SK-N-SH (cell line): Measurements from ENCODE around the gene XYLT2. TPM values are rescaled to one million over a fixed set of nuclear protein-coding genes. Genes with fewer than 3 reads are reported as not detected.

Experiments used
- CTCF ChIA-PET: fragments of 300-600, 350-600 bp; formaldehyde crosslinking; extraction: SDS; loops from one replicate; lab custom pipeline; 2021; lab: Yijun Ruan, JAX
- POLR2A ChIA-PET: fragments of 350-600 bp; sonication (Branson Sonifier 250); formaldehyde crosslinking; extraction: SDS; loops from one replicate; lab custom pipeline; 2020; ENCODE audit warnings: antibody characterized with exemption, inconsistent platforms; lab: Yijun Ruan, JAX
- DNase-seq: peaks from one replicate; pipeline ENCODE4 v3.0.0; 2012
- H2AFZ ChIP-seq: fragments of 200-600 bp; sonication (generic); 2 replicates; pipeline ENCODE4 v1.8.1; 2016; ENCODE audit warnings: antibody characterized with exemption, mild to moderate bottlenecking, low read depth
- H3F3A ChIP-seq: fragments of 200-600 bp; sonication (generic); replicated peaks from 2 replicates; pipeline ENCODE3; 2016; ENCODE audit warnings: antibody characterized with exemption, mild to moderate bottlenecking; ENCODE audit not compliant: insufficient read depth
- H3K27ac ChIP-seq, 2 experiments: fragments of 200-500 bp in 1 of 2; fragments of 200-600 bp in 1 of 2; sonication (Bioruptor generic) in 1 of 2; sonication (generic), shearing (Covaris generic) in 1 of 2; 2 replicates each; pipeline versions ENCODE4 v1.5.1 to v1.6.1; 2014 to 2016; ENCODE audit warnings: low read depth in 2 of 2, inconsistent platforms in 1 of 2, low read length in 1 of 2, mild to moderate bottlenecking in 1 of 2, mixed read lengths in 1 of 2
- H3K27me3 ChIP-seq: fragments of 200-600 bp; sonication (generic), shearing (Covaris generic); 2 replicates; pipeline ENCODE4 v1.6.1; 2016; ENCODE audit warnings: mixed run types; ENCODE audit not compliant: insufficient read depth
- H3K36me3 ChIP-seq, 2 experiments: fragments of 200-500 bp in 1 of 2; fragments of 200-600 bp in 1 of 2; sonication (Bioruptor generic) in 1 of 2; sonication (generic) in 1 of 2; replicated peaks in 1 of 2; 2 replicates each; pipeline versions ENCODE3 to v1.5.1; 2014 to 2016; ENCODE audit warnings: low read length in 1 of 2, mild to moderate bottlenecking in 1 of 2; ENCODE audit not compliant: insufficient read depth in 2 of 2, control insufficient read depth in 1 of 2
- H3K4me1 ChIP-seq, 2 experiments: fragments of 200-500 bp in 1 of 2; fragments of 200-600 bp in 1 of 2; sonication (Bioruptor generic) in 1 of 2; sonication (generic), shearing (Covaris generic) in 1 of 2; 2 replicates each; pipeline versions ENCODE4 v1.5.1 to v1.6.1; 2014 to 2016; ENCODE audit warnings: low read depth in 1 of 2, low read length in 1 of 2, mixed run types in 1 of 2; ENCODE audit not compliant: insufficient read depth in 2 of 2, control insufficient read depth in 1 of 2
- H3K4me2 ChIP-seq: fragments of 200-600 bp; sonication (generic), shearing (Covaris generic); 2 replicates; pipeline ENCODE4 v1.6.1; 2017; ENCODE audit warnings: mixed run types
- H3K4me3 ChIP-seq, 2 experiments: fragments of 200-500 bp in 1 of 2; fragments of 200-600 bp in 1 of 2; sonication (Bioruptor generic) in 1 of 2; sonication (generic), shearing (Covaris generic) in 1 of 2; 2 replicates each; pipeline versions ENCODE4 v1.5.1 to v1.8.1; 2014 to 2016; ENCODE audit warnings: low read depth in 2 of 2, inconsistent platforms in 1 of 2, low read length in 1 of 2, mild to moderate bottlenecking in 1 of 2, mixed read lengths in 1 of 2, moderate library complexity in 1 of 2
- H3K79me2 ChIP-seq: fragments of 200-600 bp; sonication (generic); 2 replicates; pipeline ENCODE4 v1.8.1; 2017; ENCODE audit warnings: mild to moderate bottlenecking; ENCODE audit not compliant: insufficient read depth
- H3K9ac ChIP-seq: fragments of 200-600 bp; sonication (generic); 2 replicates; pipeline ENCODE4 v1.6.1; 2017; ENCODE audit warnings: mixed run types
- H3K9me2 ChIP-seq: fragments of 200-600 bp; sonication (generic); 2 replicates; pipeline ENCODE4 v1.6.1; 2017; ENCODE audit warnings: mixed run types
- H3K9me3 ChIP-seq: fragments of 200-600 bp; sonication (generic); 2 replicates; pipeline ENCODE4 v1.6.1; 2017; ENCODE audit warnings: mixed run types, mild to moderate bottlenecking, moderate library complexity
- H4K20me1 ChIP-seq: fragments of 200-600 bp; sonication (generic); 2 replicates; pipeline ENCODE4 v1.6.1; 2017; ENCODE audit warnings: mild to moderate bottlenecking, mixed run types; ENCODE audit not compliant: insufficient read depth
- CHD2 ChIP-seq: fragments of 150-350 bp; IDR thresholded peaks from 2 replicates; pipeline ENCODE4 v1.6.1; 2018; ENCODE audit warnings: low read length; ENCODE audit not compliant: partially characterized antibody
- EP300 ChIP-seq, 2 experiments: IDR thresholded peaks; 2 replicates each; pipeline versions ENCODE4 v1.4.0 to v1.6.1; 2012; ENCODE audit warnings: borderline replicate concordance in 1 of 2, low read depth in 1 of 2, low read length in 1 of 2
- FOSL2 ChIP-seq: IDR thresholded peaks from 2 replicates; pipeline ENCODE4 v1.4.0; 2012; ENCODE audit warnings: low read depth, mild to moderate bottlenecking, moderate library complexity, borderline replicate concordance
- FOXJ3 ChIP-seq: sonication (generic); formaldehyde crosslinking; IDR thresholded peaks from 2 replicates; pipeline ENCODE4 v1.5.1; 2020; ENCODE audit warnings: mild to moderate bottlenecking, missing genetic modification reagents
- FOXM1 ChIP-seq: IDR thresholded peaks from 2 replicates; pipeline ENCODE4 v1.4.0; 2012; ENCODE audit warnings: low read depth, mild to moderate bottlenecking
- GATA2 ChIP-seq: sonication (generic); formaldehyde crosslinking; IDR thresholded peaks from 2 replicates; pipeline ENCODE4 v1.5.0; 2020; ENCODE audit warnings: mild to moderate bottlenecking, missing genetic modification reagents
- MAX ChIP-seq: IDR thresholded peaks from 2 replicates; pipeline ENCODE4 v1.4.0; 2012; ENCODE audit warnings: low read depth
- RAD21 ChIP-seq: IDR thresholded peaks from 2 replicates; pipeline ENCODE4 v1.6.1; 2012; ENCODE audit warnings: mild to moderate bottlenecking, low read length
- RCOR1 ChIP-seq: fragments of 150-350 bp; IDR thresholded peaks from 2 replicates; pipeline ENCODE4 v1.6.1; 2017; ENCODE audit warnings: antibody characterized with exemption, low read length
- SMC3 ChIP-seq: IDR thresholded peaks from 2 replicates; pipeline ENCODE4 v1.6.1; 2012; ENCODE audit warnings: low read depth, low read length, improper control_type of control experiment
- TAF1 ChIP-seq: IDR thresholded peaks from 2 replicates; pipeline ENCODE4 v1.6.1; 2012; ENCODE audit warnings: low read depth, mild to moderate bottlenecking, low read length, moderate library complexity, borderline replicate concordance
- USF1 ChIP-seq: IDR thresholded peaks from 2 replicates; pipeline ENCODE4 v1.4.0; 2012; ENCODE audit warnings: low read depth, borderline replicate concordance
- YY1 ChIP-seq: IDR thresholded peaks from 2 replicates; pipeline ENCODE4 v1.4.0; 2012; ENCODE audit warnings: low read depth, mild to moderate bottlenecking
- WGBS: methylation state at CpG from one replicate; pipeline ENCODE4 v1.1.6; 2017; ENCODE audit warnings: low lambda C conversion rate; 5-methylcytosine and 5-hydroxymethylcytosine counted together
- polyA plus RNA-seq, 3 experiments: library from polyadenylated mRNA; depleted of rRNA; stranded (reverse); fragments of >200 nt; gene quantifications; 2 replicates each; pipeline ENCODE4 v1.2.3, GENCODE V29; 2012

The XYLT2 gene
- polyA plus RNA-seq, 1 of the 3 experiments (the other 2 are of a cell fraction) = 28.4 TPM

GRCh38 chr17:50381920-50382319 lies 36.0 kb downstream of the XYLT2 start:
- Histone ChIP-seq H3K27ac (no peak overlapping the region), H3K27me3 (no peaks in the 10 kb centered on the region), H3K4me2 (no peak overlapping the region), H3K9me3 (no peaks in the 10 kb centered on the region), H4K20me1 (peaks cover 3% of the 10 kb centered on the region; the same call in 1 of the 2 replicates), H3K4me3 (no peak overlapping the region), H3F3A (peaks cover 39% of the 10 kb centered on the region), H2AFZ (no peak overlapping the region), H3K36me3 (peaks cover 57 to 83% of the 10 kb centered on the region in 2 experiments), H3K4me1 (no peaks in the 10 kb centered on the region), H3K9ac (no peak overlapping the region), H3K79me2 (no peaks in the 10 kb centered on the region; the same call in none of the 2 replicates), H3K9me2 (no peaks in the 10 kb centered on the region)
- WGBS = 35% methylated on average over 3 of the region's 3 CpGs
- TF ChIP-seq GATA2 (CRISPR knock-in tag) (no peak), FOSL2 (no peak), RCOR1 (no peak), EP300 (IDR thresholded peaks at IDR 0.05; ENCODE audit: borderline replicate concordance in 1 of 2, low read depth in 1 of 2, low read length in 1 of 2) (no peak), MAX (no peak), YY1 (no peak)
- CTCF ChIA-PET = interaction anchor here (0.8 to 3.0 kb wide), 9 partner anchors 10 to 107 kb away, joined by 3 to 27 read pairs (median 5); partner anchors contain the start of gene LRRC59
- POLR2A ChIA-PET = interaction anchor here (1.0 to 2.7 kb wide), 2 partner anchors 12 to 16 kb away, joined by 3 to 12 read pairs; partner anchors contain the start of gene LRRC59
- no peak for DNase-seq

- Histone ChIP-seq H2AFZ (no peak overlapping the region), H3K4me2 (no peak overlapping the region), H3K36me3 (peaks cover 67 to 88% of the 10 kb centered on the region in 2 experiments), H3K9me3 (no peaks in the 10 kb centered on the region), H3F3A (peaks cover 40% of the 10 kb centered on the region), H3K79me2 (no peaks in the 10 kb centered on the region; the same call in none of the 2 replicates), H3K9me2 (no peaks in the 10 kb centered on the region), H3K27me3 (no peaks in the 10 kb centered on the region), H3K27ac (no peak overlapping the region), H3K4me3 (no peak overlapping the region), H3K9ac (no peak overlapping the region), H3K4me1 (no peaks in the 10 kb centered on the region), H4K20me1 (peaks cover 3% of the 10 kb centered on the region; the same call in 1 of the 2 replicates)
- WGBS = 94% methylated on average over 12 of the region's 12 CpGs
- CTCF ChIA-PET = interaction anchor here (0.7 to 3.0 kb wide), 5 partner anchors 9 to 96 kb away, joined by 3 to 27 read pairs (median 5); partner anchors contain the start of gene LRRC59
- DNase-seq = no peak
- no peak for TF ChIP-seq CHD2
- TF ChIP-seq USF1 = no peak
- TF ChIP-seq FOXJ3 = no peak
- no peak for TF ChIP-seq RAD21
- no peak for TF ChIP-seq TAF1
- TF ChIP-seq SMC3 = no peak
- TF ChIP-seq FOXM1 = no peak
- POLR2A ChIA-PET = interaction anchor here (1.2 to 1.4 kb wide), 2 partner anchors 11 to 39 kb away, joined by 3 to 4 read pairs; no protein-coding TSS in a partner anchor
Observed at GRCh38 chr17:50382931-50383330, 37.0 kb downstream of the XYLT2 start.
